Mucosa of rectum (tissue), 2 donors: Measurements from ENCODE around the gene ADAMTS17.

Experiments
- H3K27ac ChIP-seq, 2 donors: one replicate each; pipeline ENCODE4 v1.7.0; 2013; ENCODE audit warnings: inconsistent platforms in 2 of 2, low read depth in 2 of 2, low read length in 2 of 2
- H3K27me3 ChIP-seq, 2 donors: one replicate each; pipeline ENCODE4 v1.7.0; 2013; ENCODE audit warnings: low read length in 2 of 2; ENCODE audit not compliant: control insufficient read depth in 2 of 2, insufficient read depth in 2 of 2
- H3K36me3 ChIP-seq, 2 donors: one replicate each; pipeline ENCODE4 v1.7.0; 2013; ENCODE audit warnings: low read length in 2 of 2; ENCODE audit not compliant: control insufficient read depth in 2 of 2, insufficient read depth in 2 of 2
- H3K4me1 ChIP-seq, 2 donors: one replicate each; pipeline ENCODE4 v1.7.0; 2013; ENCODE audit warnings: low read length in 2 of 2, mild to moderate bottlenecking in 1 of 2; ENCODE audit not compliant: control insufficient read depth in 2 of 2, insufficient read depth in 2 of 2
- H3K4me3 ChIP-seq, 2 donors: one replicate each; pipeline ENCODE4 v1.7.0; 2013; ENCODE audit warnings: low read length in 2 of 2
- H3K9ac ChIP-seq, 2 donors: one replicate each; pipeline ENCODE4 v1.7.0; 2013; ENCODE audit warnings: low read length in 2 of 2, low read depth in 1 of 2, mild to moderate bottlenecking in 1 of 2
- H3K9me3 ChIP-seq, 2 donors: one replicate each; pipeline ENCODE4 v1.7.0; 2013; ENCODE audit warnings: low read length in 2 of 2; ENCODE audit not compliant: control insufficient read depth in 2 of 2
- donor health status: healthy.
- donor health status: Normal muscosa, but diverticular disease.

Gene ADAMTS17

GRCh38 chr15:100124361-100124760, 217.4 kb downstream of the ADAMTS17 start:
- no peak overlapping the region for H3K9ac ChIP-seq
- no peak overlapping the region for H3K4me3 ChIP-seq
- no peaks in the 10 kb centered on the region for H3K4me1 ChIP-seq
- no peaks in the 10 kb centered on the region for H3K36me3 ChIP-seq
- H3K9me3 ChIP-seq = peaks cover 0 to 6% of the 10 kb centered on the region in 2 donors
- no peak overlapping the region for H3K27ac ChIP-seq
- H3K27me3 ChIP-seq = no peaks in the 10 kb centered on the region

- no peak overlapping the region for H3K4me3 ChIP-seq
- no peak overlapping the region for H3K27ac ChIP-seq
- no peaks in the 10 kb centered on the region for H3K4me1 ChIP-seq
- H3K9me3 ChIP-seq = peaks cover 0 to 6% of the 10 kb centered on the region in 2 donors
- no peaks in the 10 kb centered on the region for H3K36me3 ChIP-seq
- no peak overlapping the region for H3K9ac ChIP-seq
- H3K27me3 ChIP-seq = no peaks in the 10 kb centered on the region
Measured at GRCh38 chr15:100123611-100124010, 218.2 kb downstream of the ADAMTS17 start.

GRCh38 chr15:100121285-100121684, 220.5 kb downstream of the ADAMTS17 start:
- no peaks in the 10 kb centered on the region for H3K36me3 ChIP-seq
- H3K27ac ChIP-seq = no peak overlapping the region
- peaks cover 0 to 6% of the 10 kb centered on the region in 2 donors for H3K9me3 ChIP-seq

GRCh38 chr15:100120111-100120510, 221.7 kb downstream of the ADAMTS17 start:
- no peak overlapping the region for H3K4me3 ChIP-seq
- H3K9me3 ChIP-seq = peaks cover 0 to 6% of the 10 kb centered on the region in 2 donors
- no peaks in the 10 kb centered on the region for H3K36me3 ChIP-seq
- H3K9ac ChIP-seq = no peak overlapping the region
- no peak overlapping the region for H3K27ac ChIP-seq
- no peaks in the 10 kb centered on the region for H3K4me1 ChIP-seq
- H3K27me3 ChIP-seq = no peaks in the 10 kb centered on the region

More at GRCh38 chr15:100121285-100121684, 220.5 kb downstream of the ADAMTS17 start:
- Histone ChIP-seq H3K9ac (no peak overlapping the region), H3K4me3 (no peak overlapping the region), H3K4me1 (no peaks in the 10 kb centered on the region), H3K27me3 (no peaks in the 10 kb centered on the region)

- Histone ChIP-seq H3K4me3 (no peak overlapping the region), H3K9ac (no peak overlapping the region), H3K4me1 (peaks cover 0 to 2% of the 10 kb centered on the region in 2 donors), H3K9me3 (peaks cover 0 to 6% of the 10 kb centered on the region in 2 donors), H3K27ac (no peak overlapping the region), H3K27me3 (no peaks in the 10 kb centered on the region), H3K36me3 (no peaks in the 10 kb centered on the region)
Measured at GRCh38 chr15:100118546-100118945, 223.2 kb downstream of the ADAMTS17 start.

- Histone ChIP-seq H3K36me3 (no peaks in the 10 kb centered on the region), H3K4me3 (no peak overlapping the region), H3K4me1 (peaks cover 0 to 7% of the 10 kb centered on the region in 2 donors), H3K9me3 (peaks cover 0 to 2% of the 10 kb centered on the region in 2 donors), H3K9ac (no peak overlapping the region), H3K27ac (no peak overlapping the region), H3K27me3 (no peaks in the 10 kb centered on the region)
Measured at GRCh38 chr15:100116416-100117190, 225.2 kb downstream of the ADAMTS17 start.

GRCh38 chr15:100115711-100116090, 226.1 kb downstream of the ADAMTS17 start:
- H3K36me3 ChIP-seq = no peaks in the 10 kb centered on the region
- no peaks in the 10 kb centered on the region for H3K9me3 ChIP-seq
- H3K4me1 ChIP-seq = peaks cover 0 to 12% of the 10 kb centered on the region in 2 donors
- no peak overlapping the region for H3K4me3 ChIP-seq
- H3K27me3 ChIP-seq = no peaks in the 10 kb centered on the region
- no peak overlapping the region for H3K27ac ChIP-seq
- no peak overlapping the region for H3K9ac ChIP-seq

- Histone ChIP-seq H3K4me3 (no peak overlapping the region), H3K27ac (peak overlapping the region in 1 of 2 donors; percentile 3), H3K9ac (no peak overlapping the region), H3K9me3 (no peaks in the 10 kb centered on the region), H3K27me3 (no peaks in the 10 kb centered on the region), H3K36me3 (no peaks in the 10 kb centered on the region), H3K4me1 (peaks cover 0 to 12% of the 10 kb centered on the region in 2 donors)
Measured at GRCh38 chr15:100115066-100115710, 226.6 kb downstream of the ADAMTS17 start.

GRCh38 chr15:100114571-100114970, 227.2 kb downstream of the ADAMTS17 start:
- no peaks in the 10 kb centered on the region for H3K27me3 ChIP-seq
- no peaks in the 10 kb centered on the region for H3K9me3 ChIP-seq
- no peaks in the 10 kb centered on the region for H3K36me3 ChIP-seq
- H3K4me1 ChIP-seq = peaks cover 0 to 12% of the 10 kb centered on the region in 2 donors
- H3K9ac ChIP-seq = no peak overlapping the region
- H3K27ac ChIP-seq = peak overlapping the region; percentile 3 to 6
- no peak overlapping the region for H3K4me3 ChIP-seq

- H3K36me3 ChIP-seq = no peaks in the 10 kb centered on the region
- no peaks in the 10 kb centered on the region for H3K9me3 ChIP-seq
- no peaks in the 10 kb centered on the region for H3K27me3 ChIP-seq
- no peak overlapping the region for H3K4me3 ChIP-seq
- H3K9ac ChIP-seq = no peak overlapping the region
- peak overlapping the region; percentile 3 to 55 for H3K27ac ChIP-seq
- H3K4me1 ChIP-seq = peaks cover 0 to 12% of the 10 kb centered on the region in 2 donors
Measured at GRCh38 chr15:100114100-100114499, 227.7 kb downstream of the ADAMTS17 start.
